Measurements from ENCODE around the gene HERC3. TPM values are rescaled to one million over a fixed set of nuclear protein-coding genes. Genes with fewer than 3 reads are reported as not detected.

The HERC3 gene
- total RNA-seq, 2 experiments from 2014 or later, result 59.7 to 66.4 TPM

DNA sequence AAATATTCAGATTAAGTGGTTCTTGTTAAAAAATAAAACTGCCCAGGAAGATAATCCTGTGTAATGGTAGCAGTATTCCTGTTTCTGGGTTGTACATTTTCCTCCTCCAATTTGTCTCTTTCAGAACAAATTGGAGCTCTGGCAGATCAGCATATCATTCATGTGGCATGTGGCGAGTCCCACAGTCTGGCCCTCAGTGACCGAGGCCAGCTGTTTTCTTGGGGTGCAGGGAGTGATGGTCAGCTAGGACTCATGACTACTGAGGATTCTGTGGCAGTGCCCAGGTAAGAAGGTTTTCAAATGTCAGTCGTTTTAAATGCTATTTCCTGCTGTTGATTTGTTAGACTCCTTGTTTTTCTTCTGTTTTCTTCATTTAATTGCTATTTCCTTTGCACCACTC, 57.4 kb downstream of the HERC3 start:
- Mint-ChIP-seq H3K4me3 (no peak overlapping the region), H3K27ac (no peak overlapping the region), H3K27me3 (no peaks in the 10 kb centered on the region), H3K36me3 (ENCODE audit: low read depth) (peaks cover 11% of the 10 kb centered on the region), H3K4me1 (ENCODE audit: low read depth) (peaks cover 59% of the 10 kb centered on the region), H3K9me3 (no peaks in the 10 kb centered on the region)
- POLR2A ChIA-PET, result interaction anchor here (1.2 kb wide), 1 partner anchor 58 kb away, joined by 4 read pairs; the partner anchor contains the start of gene HERC3
- TF ChIP-seq CTCF (IDR thresholded peaks at IDR 0.05), result no peak
- DNase-seq (no peak), ATAC-seq (no peak)
- CTCF ChIA-PET, result interaction anchor here (1.6 to 6.0 kb wide), 3 partner anchors 10 to 110 kb away, joined by 4 to 35 read pairs (median 7); no protein-coding TSS in a partner anchor
- intact Hi-C loops (cut with micrococcal nuclease), result loop anchor here (5.0 kb wide), 1 partner anchor 57 kb away; the partner anchor contains the start of gene HERC3

DNA sequence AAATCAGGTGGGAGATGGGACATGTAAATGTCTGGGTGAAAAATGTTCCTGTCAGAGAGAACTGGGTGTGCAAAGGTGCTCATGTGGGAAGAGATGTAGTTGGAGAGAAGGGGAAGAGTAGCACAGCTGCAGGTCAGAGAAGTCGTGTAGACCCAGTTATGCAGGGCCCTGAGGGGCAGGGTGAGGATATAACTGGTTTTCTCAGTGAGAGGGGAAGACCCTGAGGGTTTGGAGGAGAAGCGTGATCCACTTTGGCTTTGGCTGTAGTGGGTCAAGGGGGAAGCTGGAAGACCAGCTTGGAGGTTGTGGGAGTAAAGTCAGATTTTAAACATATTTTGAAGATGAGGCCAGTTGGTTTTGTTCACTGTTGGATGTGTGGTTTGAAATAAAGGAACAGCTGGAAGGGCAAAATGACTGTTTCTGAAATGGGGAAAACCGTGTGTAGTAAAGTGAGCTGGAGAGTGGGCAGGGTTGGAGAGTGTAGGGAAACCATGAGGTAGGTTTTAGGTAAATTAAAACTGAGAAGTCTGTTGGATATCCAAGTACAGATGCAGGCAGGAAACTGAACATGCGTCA, 61.2 kb downstream of the HERC3 start:
- intact Hi-C loops (cut with micrococcal nuclease), result no loop called here
- Mint-ChIP-seq H3K4me3 (no peak overlapping the region), H3K27me3 (no peaks in the 10 kb centered on the region), H3K4me1 (ENCODE audit: low read depth) (peaks cover 27% of the 10 kb centered on the region), H3K36me3 (ENCODE audit: low read depth) (peaks cover 29% of the 10 kb centered on the region), H3K27ac (peak overlapping the region; percentile 22), H3K9me3 (no peaks in the 10 kb centered on the region)
- no peak for TF ChIP-seq CTCF (IDR thresholded peaks at IDR 0.05)
- ChIA-PET CTCF (interaction anchor here (0.8 to 6.0 kb wide), 4 partner anchors 7 to 113 kb away, joined by 3 to 35 read pairs (median 4); no protein-coding TSS in a partner anchor), POLR2A (no interaction called here)
- DNase-seq (no peak), ATAC-seq (no peak)

DNA sequence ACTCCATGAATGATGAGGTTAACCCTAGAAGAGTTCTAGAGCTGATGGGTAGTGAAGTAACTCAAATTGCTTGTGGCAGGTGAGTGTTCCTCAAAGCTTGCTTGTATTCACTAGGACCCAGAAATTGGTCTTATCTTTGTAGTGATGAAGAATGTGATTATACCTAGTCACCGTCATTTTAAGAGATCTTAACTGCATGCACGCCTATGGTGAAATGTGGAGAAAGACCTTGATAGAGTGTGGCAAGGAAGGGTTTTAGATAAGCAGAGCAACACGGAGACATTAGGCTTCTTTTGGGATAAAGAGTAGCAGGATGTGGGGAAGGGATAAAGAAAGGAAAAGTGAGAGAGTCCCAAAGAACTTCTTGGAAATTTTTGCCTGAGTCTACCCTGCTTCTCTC, 62.9 kb downstream of the HERC3 start:
- ATAC-seq (no peak), DNase-seq (no peak)
- Mint-ChIP-seq H3K4me1 (ENCODE audit: low read depth) (peaks cover 14% of the 10 kb centered on the region), H3K36me3 (ENCODE audit: low read depth) (peaks cover 29% of the 10 kb centered on the region), H3K4me3 (no peak overlapping the region), H3K9me3 (no peaks in the 10 kb centered on the region), H3K27ac (no peak overlapping the region), H3K27me3 (no peaks in the 10 kb centered on the region)
- intact Hi-C loops (cut with micrococcal nuclease), result no loop called here
- ChIA-PET POLR2A (no interaction called here), CTCF (interaction anchor here (6.0 kb wide), 1 partner anchor 115 kb away, joined by 35 read pairs; no protein-coding TSS in a partner anchor)
- TF ChIP-seq CTCF (IDR thresholded peaks at IDR 0.05), result no peak

GRCh38 chr4:88659055-88659889, 67.0 kb downstream of the HERC3 start:
- Mint-ChIP-seq H3K9me3 (no peaks in the 10 kb centered on the region), H3K27ac (no peak overlapping the region), H3K27me3 (no peaks in the 10 kb centered on the region), H3K4me3 (no peak overlapping the region), H3K4me1 (ENCODE audit: low read depth) (peaks cover 3% of the 10 kb centered on the region), H3K36me3 (ENCODE audit: low read depth) (peaks cover 23% of the 10 kb centered on the region)
- POLR2A ChIA-PET, result no interaction called here
- peak; percentile 87 for ATAC-seq
- intact Hi-C loops (cut with micrococcal nuclease), result loop anchor here (2.0 kb wide), 1 partner anchor 120 kb away; no protein-coding TSS in a partner anchor
- peak; percentile 57 for DNase-seq
- CTCF ChIA-PET, result interaction anchor here (0.6 to 1.6 kb wide), 36 partner anchors 9 to 364 kb away, joined by 3 to 33 read pairs (median 4); partner anchors contain the start of gene HERC3
- peak; percentile 67 for TF ChIP-seq CTCF (IDR thresholded peaks at IDR 0.05)

GRCh38 chr4:88659890-88660208, 67.6 kb downstream of the HERC3 start:
- no peak for TF ChIP-seq CTCF (IDR thresholded peaks at IDR 0.05)
- H3K27ac Mint-ChIP-seq, result no peak overlapping the region
- H3K36me3 Mint-ChIP-seq (ENCODE audit: low read depth), result peaks cover 24% of the 10 kb centered on the region
- peaks cover 3% of the 10 kb centered on the region for H3K4me1 Mint-ChIP-seq (ENCODE audit: low read depth)
- no peaks in the 10 kb centered on the region for H3K9me3 Mint-ChIP-seq
- intact Hi-C loops (cut with micrococcal nuclease), result loop anchor here (2.0 kb wide), 1 partner anchor 121 kb away; no protein-coding TSS in a partner anchor
- ChIA-PET CTCF (interaction anchor here (1.1 to 1.6 kb wide), 19 partner anchors 10 to 364 kb away, joined by 3 to 33 read pairs (median 4); no protein-coding TSS in a partner anchor), POLR2A (no interaction called here)
- H3K27me3 Mint-ChIP-seq, result no peaks in the 10 kb centered on the region
- no peak overlapping the region for H3K4me3 Mint-ChIP-seq
- ATAC-seq (no peak), DNase-seq (no peak)
